IPS DF 19.7 (cell line): ENCODE measurements around the gene ZNF462.

Experiments
- DNase-seq: peaks from one replicate; pipeline ENCODE4 v3.0.0-alpha.2; 2013; ENCODE audit warnings: low read depth, low spot score

The ZNF462 gene

GRCh38 chr9:107000218-107000617 is 137.3 kb downstream of the ZNF462 start:
- no peak for DNase-seq

GRCh38 chr9:107005201-107005600 is 142.2 kb downstream of the ZNF462 start:
- no peak for DNase-seq

DNA sequence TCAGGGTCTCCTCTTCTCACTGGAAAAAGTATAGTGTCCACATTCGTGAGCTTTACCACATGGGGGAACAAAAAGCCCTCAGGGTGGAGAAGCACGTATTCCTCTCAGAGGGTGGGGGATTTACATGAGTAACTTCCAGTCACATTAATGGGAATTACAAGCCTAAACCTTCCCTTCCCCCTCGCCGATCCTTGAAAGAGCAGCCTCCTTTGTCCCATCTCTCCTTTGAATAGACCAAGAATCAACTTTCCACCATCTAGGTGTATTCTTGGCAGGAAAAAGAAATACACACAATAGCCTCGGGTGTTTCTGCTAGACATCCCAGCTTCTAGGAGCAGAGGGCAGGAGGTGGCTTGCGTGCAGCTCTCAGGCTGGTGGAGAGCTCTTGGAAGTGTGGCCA is 144.4 kb downstream of the ZNF462 start:
- DNase-seq = no peak

- no peak for DNase-seq
These were observed 145.0 kb downstream of the ZNF462 start for GRCh38 chr9:107008011-107008410.

DNA sequence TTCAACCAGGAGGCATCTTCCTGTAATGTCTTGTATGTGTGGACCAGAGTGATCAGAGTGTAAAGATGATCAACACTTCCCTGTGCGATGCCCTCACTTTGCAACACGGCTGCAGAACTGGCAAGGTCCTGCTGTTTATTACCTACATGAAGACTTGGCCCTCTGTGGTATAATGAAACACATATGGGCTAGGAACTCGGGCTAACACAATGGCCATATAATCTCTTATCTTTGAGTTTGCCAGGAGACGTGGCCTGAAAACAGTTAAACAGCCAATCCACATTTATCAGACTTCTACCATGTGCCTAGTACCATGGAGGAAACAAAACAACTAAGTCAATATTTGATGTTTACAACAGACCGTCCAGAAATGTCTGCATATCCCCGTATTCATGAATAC is 145.5 kb downstream of the ZNF462 start:
- no peak for DNase-seq

- DNase-seq = no peak
These were observed 153.4 kb downstream of the ZNF462 start for GRCh38 chr9:107016383-107016782.

- no peak for DNase-seq
These were observed 156.0 kb downstream of the ZNF462 start for GRCh38 chr9:107018861-107019545.

GRCh38 chr9:107020040-107020530 is 157.1 kb downstream of the ZNF462 start:
- DNase-seq = no peak

DNA sequence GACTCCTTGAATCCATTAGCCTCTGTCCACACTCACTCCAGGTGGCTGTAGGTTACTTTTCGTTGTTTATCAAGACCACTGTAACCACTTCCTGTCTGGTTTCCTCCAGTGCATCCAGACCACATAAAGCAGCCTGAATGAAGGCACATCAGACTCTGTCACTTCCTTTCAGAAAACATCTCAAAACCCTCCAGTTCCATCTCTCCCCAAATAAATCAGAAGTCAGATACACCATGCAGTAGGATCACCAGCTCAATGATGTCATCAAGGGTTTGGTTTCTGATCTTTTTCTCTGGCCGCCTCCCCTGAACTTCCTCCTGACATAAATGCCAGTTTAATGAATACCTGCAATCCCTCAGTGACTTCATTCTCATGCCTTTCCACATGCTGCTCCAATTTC is 161.2 kb downstream of the ZNF462 start:
- no peak for DNase-seq

- no peak for DNase-seq
These were observed 162.5 kb downstream of the ZNF462 start for GRCh38 chr9:107025260-107026035.

- no peak for DNase-seq
These were observed 166.2 kb downstream of the ZNF462 start for GRCh38 chr9:107029146-107029545.

DNA sequence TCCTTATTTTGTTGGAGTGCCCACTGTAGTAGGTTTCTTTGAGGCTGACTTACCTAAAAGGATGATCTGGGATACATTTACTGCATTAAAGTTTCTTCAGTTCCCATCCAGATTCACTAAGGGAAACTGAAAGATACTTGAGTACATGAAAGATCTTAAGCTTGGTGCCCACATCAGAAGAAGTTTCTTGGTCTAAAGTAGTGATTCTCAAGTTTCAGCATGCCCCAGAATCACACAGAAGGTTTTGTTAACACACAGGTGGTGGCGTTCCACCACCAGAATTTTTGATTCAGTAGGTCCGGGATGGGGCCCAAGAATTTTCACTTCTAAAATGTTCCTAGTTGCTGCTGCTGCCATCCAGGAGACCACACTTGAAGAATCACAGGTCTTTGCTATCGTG is 171.0 kb downstream of the ZNF462 start:
- no peak for DNase-seq

GRCh38 chr9:107034831-107035230 is 171.9 kb downstream of the ZNF462 start:
- no peak for DNase-seq

DNA sequence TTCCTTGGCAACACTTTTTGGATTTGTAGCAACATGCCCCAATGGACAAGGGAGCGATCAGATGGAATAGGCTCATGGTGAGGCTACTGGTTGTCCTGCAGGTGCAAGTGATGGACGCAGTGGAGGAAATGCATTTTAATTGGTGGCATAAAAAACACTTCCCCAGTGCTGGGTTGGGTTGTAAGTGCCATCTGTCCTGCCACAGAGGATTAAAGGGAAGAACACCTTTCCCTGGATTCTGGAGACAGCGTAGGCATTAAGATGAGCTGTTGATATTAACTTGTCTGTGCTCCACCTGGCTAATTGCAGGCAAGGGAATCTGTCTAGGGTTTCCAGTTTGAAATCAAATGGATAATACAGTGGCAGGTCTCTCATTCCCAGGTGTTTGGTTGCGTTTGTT is 173.4 kb downstream of the ZNF462 start:
- DNase-seq = no peak

DNA sequence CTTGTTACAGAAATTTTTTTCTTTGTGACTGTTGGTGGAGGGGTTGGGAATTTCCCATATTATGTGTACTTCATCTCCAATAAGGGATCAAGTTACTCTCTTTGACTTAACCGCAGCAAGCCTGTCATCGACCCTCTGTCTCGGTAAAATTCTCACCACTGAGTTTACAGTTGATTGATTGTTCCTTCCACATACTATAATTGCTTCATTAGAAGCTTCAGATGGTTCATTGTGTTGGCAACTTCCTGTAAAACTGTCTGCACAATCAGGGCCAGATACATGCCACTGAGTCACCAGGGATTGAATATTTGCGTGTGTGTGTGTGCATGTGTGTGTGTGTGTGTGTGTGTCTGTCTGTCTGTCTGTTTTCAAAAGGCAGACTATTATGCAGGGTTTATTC is 176.6 kb downstream of the ZNF462 start:
- DNase-seq = no peak

DNA sequence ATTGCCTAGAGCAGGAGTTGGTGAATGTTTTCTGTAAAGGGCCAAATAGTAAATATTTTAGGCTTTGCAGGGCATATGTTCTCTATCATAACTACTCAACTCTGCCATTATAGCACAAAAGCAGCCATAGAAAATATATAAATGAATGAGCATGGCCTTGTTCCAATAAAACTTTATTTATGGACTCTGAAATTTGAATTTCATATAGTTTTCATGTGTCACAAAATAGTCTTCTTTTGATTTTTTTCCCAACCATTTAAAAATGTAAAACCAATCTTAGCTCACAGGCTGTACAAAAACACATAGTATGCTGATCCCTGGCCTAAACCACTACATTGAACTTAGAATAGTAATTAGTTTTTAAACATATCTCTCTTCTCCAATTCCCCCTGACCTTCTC is 179.6 kb downstream of the ZNF462 start:
- DNase-seq = no peak

- no peak for DNase-seq
These were observed 180.9 kb downstream of the ZNF462 start for GRCh38 chr9:107043886-107044285.

DNA sequence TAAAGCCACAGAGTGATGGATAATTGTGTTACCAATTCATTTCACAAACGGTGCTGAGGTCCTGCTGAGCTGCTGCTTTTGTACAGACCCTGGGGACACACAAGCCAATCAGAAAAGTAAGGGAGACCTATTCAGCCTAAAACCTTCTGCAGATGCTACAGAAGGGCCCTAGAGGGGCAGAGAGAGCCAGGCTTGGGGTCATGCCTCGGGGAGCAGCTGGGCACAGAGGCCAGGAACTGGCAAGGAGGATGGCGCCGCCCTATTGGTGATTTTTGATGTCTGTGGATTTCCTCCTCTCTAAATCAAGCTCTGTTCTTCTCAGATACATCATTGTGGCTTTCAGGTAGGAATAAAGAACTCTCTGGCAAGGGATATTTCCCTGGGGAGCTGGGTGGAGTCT is 181.9 kb downstream of the ZNF462 start:
- no peak for DNase-seq

- no peak for DNase-seq
These were observed 183.7 kb downstream of the ZNF462 start for GRCh38 chr9:107046692-107047091.

GRCh38 chr9:107049046-107049802 is 186.3 kb downstream of the ZNF462 start:
- peak; percentile 33 for DNase-seq

DNA sequence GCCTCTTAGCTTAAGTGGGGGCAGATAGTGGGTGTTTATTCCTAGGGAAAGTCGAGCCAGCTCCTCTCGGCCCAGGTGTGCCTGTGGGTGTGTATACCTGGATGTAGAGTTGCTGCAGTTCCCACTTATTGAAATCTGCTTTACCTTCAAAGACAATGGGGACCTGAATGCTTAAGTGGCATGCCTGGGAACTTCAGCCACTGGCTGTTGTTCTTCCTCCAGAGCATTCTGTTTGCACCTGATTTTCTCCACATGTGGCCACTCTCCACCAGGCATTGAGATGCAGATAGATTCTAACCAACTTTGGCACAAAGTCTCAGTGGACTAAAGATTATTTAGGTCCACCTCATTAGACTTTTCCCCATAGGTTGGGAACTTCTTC is 186.8 kb downstream of the ZNF462 start:
- DNase-seq = peak; percentile 33

DNA sequence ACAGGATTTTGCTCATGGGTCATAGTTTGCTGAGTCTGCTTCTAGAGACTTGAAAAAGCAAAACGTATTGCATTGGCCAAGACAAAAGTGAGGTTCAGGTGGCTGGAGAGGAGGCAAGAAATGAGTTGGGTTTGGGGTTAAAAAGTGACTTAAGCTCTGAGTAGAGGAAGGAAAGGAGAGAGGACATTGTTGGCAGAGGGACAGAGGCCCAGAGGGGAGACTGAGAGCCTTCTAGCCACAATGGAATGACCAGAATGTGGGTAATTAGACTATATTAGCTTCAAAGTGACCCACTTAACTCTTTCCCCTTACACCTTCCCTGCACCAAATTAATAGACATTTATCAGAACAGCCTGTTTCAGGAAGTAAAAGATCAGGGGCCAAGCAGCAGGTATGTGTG is 188.4 kb downstream of the ZNF462 start:
- DNase-seq = no peak
